ENCODE data around the gene TOP3A.

The TOP3A gene

DNA sequence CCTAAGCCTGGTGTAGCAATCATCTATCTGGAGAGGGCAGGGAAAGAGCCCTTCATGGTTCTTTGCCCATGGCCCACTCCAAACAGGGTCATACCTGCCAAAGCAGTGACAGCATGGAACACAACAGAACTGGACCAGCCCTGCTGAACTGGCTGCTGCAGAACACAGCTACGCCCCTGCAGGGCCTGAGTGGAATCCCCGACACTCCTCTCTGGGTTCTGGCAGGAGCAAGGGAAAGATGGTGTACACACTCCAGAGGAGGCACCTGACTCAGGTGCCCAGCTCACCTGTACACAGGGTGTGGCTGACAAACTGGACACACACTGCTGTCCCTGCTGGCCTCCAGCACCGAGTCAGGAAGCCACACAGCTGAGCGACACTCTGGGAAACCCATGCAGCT lies 34.5 kb downstream of the TOP3A start:
- no peak for DNase-seq (ENCODE audit: low read depth)

DNA sequence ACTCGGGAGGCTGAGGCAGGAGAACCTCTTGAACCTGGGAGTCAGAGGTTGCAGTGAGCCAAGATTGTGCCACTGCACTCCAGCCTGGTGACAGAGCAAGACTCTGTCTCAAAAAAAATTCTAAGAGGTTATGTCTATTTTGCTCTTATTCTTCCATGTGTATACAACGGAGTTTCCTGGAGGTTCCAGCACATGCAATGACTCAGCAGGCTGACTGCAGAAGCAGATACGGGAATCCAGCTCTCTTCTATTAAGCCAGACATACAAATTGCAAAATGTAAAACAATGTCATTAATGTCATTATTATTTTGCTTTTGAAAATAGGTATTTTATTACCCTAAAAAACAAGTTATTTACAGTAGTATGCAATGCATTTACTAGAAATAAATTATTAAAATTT lies 35.9 kb downstream of the TOP3A start:
- no peak for DNase-seq (ENCODE audit: low read depth)

DNA sequence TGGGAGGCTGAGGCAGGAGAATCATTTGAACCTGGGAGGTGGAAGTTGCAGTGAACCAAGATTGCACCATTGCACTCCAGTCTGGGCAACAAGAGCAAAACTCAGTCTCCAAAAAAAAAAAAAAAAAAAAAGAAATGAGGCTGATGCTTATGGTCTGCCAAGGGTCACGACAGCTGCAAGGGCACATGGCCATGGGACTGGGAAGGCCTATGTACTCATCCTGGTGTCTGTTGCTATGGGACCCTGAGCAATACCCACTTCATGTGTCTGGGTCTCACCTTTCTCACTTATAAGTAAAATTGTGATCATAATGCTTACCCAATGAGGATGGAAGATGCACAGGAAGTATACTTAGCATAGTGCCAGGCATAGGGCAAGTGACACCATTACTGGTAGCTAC lies 37.7 kb downstream of the TOP3A start:
- no peak for DNase-seq (ENCODE audit: low read depth)

DNA sequence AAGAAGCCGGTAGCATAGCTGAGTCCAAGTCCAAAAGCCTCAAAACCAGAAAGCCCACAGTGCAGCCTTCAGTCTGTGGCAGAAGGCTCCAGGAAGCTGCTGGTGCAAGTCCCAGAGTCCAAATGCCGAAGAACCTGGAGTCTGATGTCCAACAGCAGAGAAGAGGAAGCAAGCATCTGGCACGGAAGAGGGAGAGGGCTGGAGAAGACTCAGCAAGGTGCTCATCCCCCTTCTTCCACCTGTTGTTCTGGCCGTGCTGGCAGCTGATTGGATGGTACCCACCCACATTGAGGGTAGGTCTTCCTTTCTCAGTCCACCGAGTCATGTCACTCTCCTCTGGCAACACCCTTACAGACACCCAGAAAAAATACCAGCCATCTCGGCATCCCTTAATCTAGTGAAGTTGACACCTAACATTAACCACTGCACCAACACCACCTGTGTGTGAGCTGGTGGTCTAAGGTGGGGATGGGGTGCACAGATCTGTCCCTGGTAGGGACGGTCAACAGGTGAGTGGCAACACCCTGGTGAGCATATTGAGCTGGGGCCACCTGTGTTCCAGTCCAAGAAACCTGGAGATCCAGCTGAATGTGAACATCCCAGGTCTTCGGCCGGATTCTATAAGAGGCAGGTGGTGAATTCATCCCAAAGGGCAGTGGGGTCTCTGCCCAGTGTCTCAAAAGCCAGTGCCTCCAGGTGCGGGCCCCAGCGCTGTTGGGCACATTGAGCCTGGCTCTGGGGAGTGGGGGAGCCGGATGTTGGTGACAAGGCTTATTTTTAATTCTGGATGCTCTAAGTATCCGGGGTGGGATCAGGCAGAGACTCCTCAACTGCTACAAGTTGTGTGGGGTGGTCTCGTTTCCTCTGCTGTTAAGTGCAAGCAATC lies 44.5 kb downstream of the TOP3A start:
- DNase-seq (ENCODE audit: low read depth): no peak

GRCh38 chr17:18267927-18268711 lies 46.7 kb downstream of the TOP3A start:
- no peak for DNase-seq (ENCODE audit: low read depth)

- no peak for DNase-seq (ENCODE audit: low read depth)
These were observed 47.4 kb downstream of the TOP3A start for GRCh38 chr17:18267366-18267765.

DNA sequence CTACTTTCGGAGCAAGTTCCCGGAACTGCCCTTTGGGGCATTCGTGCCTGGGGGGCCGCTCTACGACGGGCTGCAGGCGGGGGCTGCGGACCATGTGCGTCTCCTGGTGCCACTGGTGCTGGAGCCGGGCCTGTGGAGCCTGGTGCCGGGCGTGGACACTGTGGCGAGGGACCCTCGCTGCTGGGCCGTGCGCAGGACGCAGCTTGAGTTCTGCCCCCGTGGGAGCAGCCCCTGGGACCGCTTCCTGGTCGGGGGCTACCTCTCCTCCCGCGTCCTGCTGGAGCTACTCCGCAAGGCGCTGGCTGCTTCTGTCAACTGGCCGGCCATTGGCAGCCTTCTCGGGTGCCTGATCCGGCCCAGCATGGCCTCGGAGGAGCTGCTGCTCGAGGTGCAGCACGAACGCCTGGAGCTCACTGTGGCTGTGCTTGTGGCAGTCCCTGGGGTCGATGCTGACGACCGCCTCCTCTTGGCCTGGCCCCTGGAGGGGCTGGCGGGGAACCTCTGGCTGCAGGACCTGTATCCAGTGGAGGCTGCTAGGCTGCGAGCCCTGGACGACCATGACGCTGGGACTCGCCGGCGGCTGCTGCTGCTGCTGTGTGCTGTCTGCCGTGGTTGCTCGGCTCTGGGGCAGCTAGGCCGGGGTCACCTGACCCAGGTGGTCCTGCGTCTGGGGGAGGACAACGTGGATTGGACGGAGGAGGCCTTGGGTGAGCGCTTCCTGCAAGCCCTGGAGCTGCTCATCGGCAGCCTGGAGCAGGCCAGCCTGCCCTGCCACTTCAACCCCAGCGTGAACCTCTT lies 50.7 kb downstream of the TOP3A start:
- no peak for DNase-seq (ENCODE audit: low read depth)

- no peak for DNase-seq (ENCODE audit: low read depth)
These were observed 52.2 kb downstream of the TOP3A start for GRCh38 chr17:18262641-18263040.

- no peak for DNase-seq (ENCODE audit: low read depth)
These were observed 52.7 kb downstream of the TOP3A start for GRCh38 chr17:18262111-18262510.

- DNase-seq (ENCODE audit: low read depth): no peak
These were observed 53.1 kb downstream of the TOP3A start for GRCh38 chr17:18261659-18262058.

DNA sequence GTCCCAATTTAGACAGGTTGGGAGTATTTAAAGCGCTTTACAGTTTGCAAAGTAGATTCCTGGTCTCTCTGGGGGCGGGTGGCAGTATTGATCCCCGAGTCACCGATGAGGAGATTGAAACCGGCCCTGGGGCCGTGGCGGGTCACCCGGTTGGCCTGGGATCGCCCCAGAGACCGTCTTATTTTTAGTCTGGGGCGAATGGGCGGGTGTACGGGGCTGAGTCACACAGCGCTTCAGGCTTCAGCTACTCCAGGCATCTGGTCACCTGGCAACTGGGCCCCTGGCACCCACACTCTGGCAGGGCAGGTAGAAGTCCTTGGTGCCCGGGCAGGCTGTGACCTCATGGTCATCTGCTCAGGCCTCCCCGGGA lies 53.7 kb downstream of the TOP3A start:
- DNase-seq (ENCODE audit: low read depth): no peak

DNA sequence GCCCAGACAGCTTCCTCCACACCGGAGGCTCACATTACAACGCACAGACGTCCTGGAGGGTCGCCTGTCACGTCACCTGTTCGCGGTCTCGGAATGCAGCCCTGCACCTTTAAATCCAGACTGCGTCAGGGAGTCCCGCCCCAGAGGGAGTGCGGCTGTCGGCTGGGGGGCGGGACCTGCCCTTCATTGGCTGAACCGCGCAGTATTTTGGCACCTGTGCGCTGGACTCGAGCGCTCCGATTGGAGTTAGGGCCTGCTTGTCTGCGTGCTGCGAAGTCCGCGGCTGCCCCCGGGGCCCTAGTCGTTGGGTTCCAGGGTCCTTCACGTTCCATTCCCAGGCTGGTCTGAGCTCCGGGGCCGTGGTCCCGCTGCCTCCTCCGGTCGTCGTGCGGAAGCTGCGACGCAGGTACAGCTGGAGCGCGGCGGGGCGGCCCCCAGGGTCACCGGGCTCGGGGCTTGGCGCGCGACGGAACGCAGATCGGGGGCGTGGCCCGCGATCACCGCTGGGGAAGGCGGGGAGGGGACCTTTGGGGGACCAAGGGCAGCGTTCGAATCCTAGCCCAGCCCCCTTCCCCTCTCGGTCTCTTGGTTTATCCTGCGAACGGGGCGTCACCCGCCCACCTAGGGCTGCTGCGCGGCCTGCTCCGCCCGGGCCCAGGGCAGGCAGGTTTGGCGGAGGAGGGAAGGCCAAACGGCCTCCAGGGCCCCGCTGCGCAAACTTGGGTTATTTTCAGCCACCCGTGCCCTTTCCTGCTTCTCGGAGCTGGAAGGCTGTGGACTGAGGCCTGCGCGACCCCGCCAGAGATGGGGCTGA lies 54.3 kb downstream of the TOP3A start, which contains the start of gene MIEF2:
Gene MIEF2 (plus strand): TSS at position 331 of the 814 bp plus-strand sequence. CDS start 2,059 bp downstream, outside the sequence.
- peak; percentile 67 for DNase-seq (ENCODE audit: low read depth)

DNA sequence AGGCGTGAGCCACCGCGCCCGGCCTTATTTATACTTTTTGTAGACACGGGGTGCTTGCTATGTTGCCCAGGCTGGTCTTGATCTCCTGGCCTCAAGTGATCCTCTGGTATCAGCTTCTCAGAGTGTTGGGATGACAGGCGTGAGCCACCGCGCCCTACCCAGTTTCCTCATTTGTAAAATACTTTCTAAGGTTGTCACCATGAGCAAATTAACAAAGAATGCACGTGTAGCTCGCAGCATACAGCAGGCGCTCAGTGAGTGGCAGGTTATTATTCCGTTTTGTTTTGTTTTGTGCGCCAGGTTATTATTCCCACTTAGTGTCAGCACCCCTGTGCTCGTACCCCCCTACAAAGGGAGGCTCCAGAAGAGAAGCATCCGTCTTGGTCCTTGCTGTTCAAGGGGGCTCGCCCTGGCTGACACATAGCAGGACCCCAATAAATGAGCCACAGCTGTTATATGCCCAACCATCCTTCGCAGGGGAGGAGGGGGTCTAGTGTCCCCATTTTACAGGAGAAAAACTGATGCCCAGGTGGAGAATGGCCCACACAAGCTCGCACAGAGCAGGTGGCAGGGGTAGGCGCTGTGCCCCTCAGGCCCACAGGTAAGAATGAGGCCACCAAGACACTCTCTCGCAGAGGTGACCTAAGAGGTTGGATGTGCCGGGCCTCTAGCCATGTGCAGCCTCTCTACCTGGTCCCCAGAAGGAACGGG lies 55.0 kb downstream of the TOP3A start:
- DNase-seq (ENCODE audit: low read depth): no peak

GRCh38 chr17:18258356-18259038 lies 56.3 kb downstream of the TOP3A start, which contains the start of gene FLII:
Gene FLII, minus strand, starts transcription at chr17:18258738. Its CDS starts 48 bp downstream, at chr17:18258690.
- peak; percentile 35 for DNase-seq (ENCODE audit: low read depth)

- peak; percentile 24 for DNase-seq (ENCODE audit: low read depth)
These were observed 56.8 kb downstream of the TOP3A start for GRCh38 chr17:18257982-18258355.

- DNase-seq (ENCODE audit: low read depth): peak; percentile 29
These were observed 57.4 kb downstream of the TOP3A start for GRCh38 chr17:18257268-18257981.

DNA sequence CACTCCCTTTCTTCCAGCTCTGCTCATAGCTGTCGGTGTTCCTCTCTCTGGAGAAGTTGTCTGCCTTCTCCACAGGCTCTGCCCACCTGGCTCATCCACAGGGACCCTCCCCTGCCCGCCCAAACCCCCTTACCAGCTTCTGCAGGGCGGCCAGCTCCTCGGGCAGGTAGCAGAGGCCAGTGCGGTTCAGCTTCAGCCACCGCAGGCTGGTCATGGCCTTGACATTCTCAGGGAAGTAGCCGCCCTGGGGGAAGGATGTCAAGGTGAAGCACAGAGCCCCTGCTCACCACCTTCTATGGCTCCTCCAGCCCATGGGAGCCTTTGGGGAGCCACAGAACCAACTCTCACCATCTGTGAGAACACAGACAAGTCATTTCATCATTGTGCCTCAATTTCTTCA lies 58.0 kb downstream of the TOP3A start:
- DNase-seq (ENCODE audit: low read depth): no peak

DNA sequence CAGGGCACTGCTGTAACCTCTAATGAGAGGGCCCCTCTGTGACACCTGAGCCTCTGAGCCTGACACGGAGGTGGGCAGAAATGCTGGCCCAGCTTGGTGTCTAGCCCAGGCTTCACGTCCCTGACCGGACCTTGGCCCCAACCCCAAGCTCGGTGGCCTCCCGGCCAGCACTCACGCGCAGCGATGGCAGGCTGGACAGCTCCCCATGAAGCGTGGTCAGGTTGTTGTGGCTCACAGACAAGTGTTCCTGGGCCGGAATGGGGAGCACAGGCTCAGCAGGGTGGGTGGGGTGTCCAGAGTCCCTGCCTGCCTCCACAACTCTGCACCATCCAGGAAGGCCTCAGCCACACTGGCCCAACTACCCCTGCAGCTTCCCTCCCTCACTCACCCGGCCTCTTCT lies 58.4 kb downstream of the TOP3A start:
- DNase-seq (ENCODE audit: low read depth): no peak

- DNase-seq (ENCODE audit: low read depth): no peak
These were observed 59.7 kb downstream of the TOP3A start for GRCh38 chr17:18254888-18255649.
